Neural progenitor cell (in vitro differentiated cells): Measurements from ENCODE around the gene ELOF1. TPM values are rescaled to one million over a fixed set of nuclear protein-coding genes. Genes with fewer than 3 reads are reported as not detected.
"Not testable (repeated sequence)": the region's sequence is repeated elsewhere in the genome, so short reads cannot be mapped to it uniquely, and the experiment has no call there.

Source experiments
- DNase-seq: peaks from one replicate; pipeline ENCODE4 v3.0.0-alpha.2; 2016; ENCODE audit warnings: low spot score
- H2AFZ ChIP-seq: fragments of 200-600 bp; sonication (generic); replicated peaks from 2 replicates; pipeline ENCODE4 v1.6.1; 2016; ENCODE audit warnings: antibody characterized with exemption
- H3F3A ChIP-seq: fragments of 200-600 bp; sonication (generic); 2 replicates; pipeline ENCODE4 v1.6.1; 2016; ENCODE audit warnings: antibody characterized with exemption, low read depth
- H3K27ac ChIP-seq: fragments of 200-600 bp; sonication (generic); 2 replicates; pipeline ENCODE4 v1.5.1; 2016; ENCODE audit warnings: mild to moderate bottlenecking
- H3K27me3 ChIP-seq: fragments of 200-600 bp; sonication (generic); 2 replicates; pipeline ENCODE4 v1.6.1; 2016; ENCODE audit warnings: mild to moderate bottlenecking, moderate library complexity
- H3K36me3 ChIP-seq: fragments of 200-600 bp; sonication (generic); 2 replicates; pipeline ENCODE4 v1.5.1; 2016
- H3K4me1 ChIP-seq: fragments of 200-600 bp; sonication (generic); 2 replicates; pipeline ENCODE4 v1.6.1; 2016; ENCODE audit warnings: mixed run types
- H3K4me2 ChIP-seq: fragments of 200-600 bp; sonication (generic); 2 replicates; pipeline ENCODE4 v1.6.1; 2016
- H3K4me3 ChIP-seq: fragments of 200-600 bp; sonication (generic); 2 replicates; pipeline ENCODE4 v1.5.1; 2016
- H3K79me2 ChIP-seq: fragments of 200-600 bp; sonication (generic); 2 replicates; pipeline ENCODE4 v1.6.1; 2016; ENCODE audit warnings: low read depth
- H3K9ac ChIP-seq: fragments of 200-600 bp; sonication (generic); 2 replicates; pipeline ENCODE4 v1.6.1; 2016
- H3K9me3 ChIP-seq: fragments of 200-600 bp; sonication (generic); 2 replicates; pipeline ENCODE4 v1.5.1; 2016; ENCODE audit warnings: low read depth
- H4K20me1 ChIP-seq: fragments of 200-600 bp; sonication (generic); 2 replicates; pipeline ENCODE4 v1.6.1; 2016; ENCODE audit warnings: low read depth
- H3K27ac Mint-ChIP-seq: 3 replicates; pipeline ENCODE4 v1.8.0; 2021; ENCODE audit warnings: mixed read lengths
- H3K27me3 Mint-ChIP-seq: 2 replicates; pipeline ENCODE4 v1.8.0; 2022; ENCODE audit warnings: low read depth, mild to moderate bottlenecking, inconsistent platforms, moderate library complexity, mixed read lengths; ENCODE audit not compliant: insufficient read depth
- H3K36me3 Mint-ChIP-seq: 3 replicates; pipeline ENCODE4 v1.8.0; 2021; ENCODE audit warnings: mixed read lengths
- H3K4me1 Mint-ChIP-seq: 3 replicates; pipeline ENCODE4 v1.8.0; 2021; ENCODE audit warnings: mixed read lengths
- H3K4me3 Mint-ChIP-seq: 3 replicates; pipeline ENCODE4 v1.8.0; 2021; ENCODE audit warnings: mild to moderate bottlenecking, moderate library complexity, mixed read lengths
- H3K9me3 Mint-ChIP-seq: 3 replicates; pipeline ENCODE4 v1.8.0; 2020; ENCODE audit warnings: mixed read lengths
- CTCF ChIP-seq: fragments of 200-600 bp; sonication (generic); IDR thresholded peaks from 2 replicates; pipeline ENCODE4 v1.5.1; 2017; ENCODE audit warnings: antibody characterized with exemption, mild to moderate bottlenecking
- EZH2 ChIP-seq: fragments of 200-600 bp; sonication (generic); IDR thresholded peaks from 2 replicates; pipeline ENCODE4 v1.6.1; 2017; ENCODE audit warnings: antibody characterized with exemption, mild to moderate bottlenecking, moderate library complexity
- EZH2phosphoT487 ChIP-seq: fragments of 200-600 bp; sonication (generic); IDR thresholded peaks from 2 replicates; pipeline ENCODE4 v1.6.1; 2017; ENCODE audit warnings: antibody characterized with exemption
- total RNA-seq: library from RNA; depleted of rRNA; stranded (reverse); fragments of >200 nt; gene quantifications from 2 replicates; pipeline ENCODE4 v1.2.3, GENCODE V29; 2015; ENCODE audit warnings: low replicate concordance

The ELOF1 gene
- total RNA-seq, 1 donor from 2014 or later = 26.9 TPM

- Histone ChIP-seq H3F3A (no peaks in the 10 kb centered on the region), H2AFZ (no peak overlapping the region), H3K4me1 (no peaks in the 10 kb centered on the region), H3K4me3 (no peak overlapping the region), H3K9ac (no peak overlapping the region), H3K27me3 (no peaks in the 10 kb centered on the region), H3K4me2 (no peak overlapping the region), H4K20me1 (no peaks in the 10 kb centered on the region), H3K9me3 (no peaks in the 10 kb centered on the region), H3K79me2 (no peaks in the 10 kb centered on the region), H3K27ac (no peak overlapping the region), H3K36me3 (no peaks in the 10 kb centered on the region)
- TF ChIP-seq CTCF = no peak
- TF ChIP-seq EZH2 = no peak
- Mint-ChIP-seq H3K9me3 (no peaks in the 10 kb centered on the region), H3K27ac (peak overlapping the region; percentile 25), H3K4me3 (no peak overlapping the region), H3K36me3 (no peaks in the 10 kb centered on the region), H3K27me3 (peaks cover 2% of the 10 kb centered on the region), H3K4me1 (no peaks in the 10 kb centered on the region)
- DNase-seq = peak; percentile 23
Measured at GRCh38 chr19:11570039-11570462, 11.0 kb upstream of the ELOF1 start.

- H3K27ac ChIP-seq = no peak overlapping the region
Measured at GRCh38 chr19:11566164-11566563, 7.1 kb upstream of the ELOF1 start.

GRCh38 chr19:11565649-11565980, 6.6 kb upstream of the ELOF1 start:
- H2AFZ ChIP-seq, H3K4me1 Mint-ChIP-seq, H3K4me2 ChIP-seq, H3K36me3 ChIP-seq, H3K4me1 ChIP-seq, H3K4me3 Mint-ChIP-seq, H3K9ac ChIP-seq, H3K27me3 ChIP-seq, H3K79me2 ChIP-seq, H3K9me3 Mint-ChIP-seq, H3K27me3 Mint-ChIP-seq, DNase-seq, H3K9me3 ChIP-seq, H3K27ac Mint-ChIP-seq, H3K4me3 ChIP-seq, H4K20me1 ChIP-seq, H3K27ac ChIP-seq, H3K36me3 Mint-ChIP-seq, H3F3A ChIP-seq: not testable (repeated sequence)

More at GRCh38 chr19:11566164-11566563, 7.1 kb upstream of the ELOF1 start:
- Histone ChIP-seq H4K20me1 (no peaks in the 10 kb centered on the region), H3K4me1 (no peaks in the 10 kb centered on the region), H3K9ac (no peak overlapping the region), H3K9me3 (no peaks in the 10 kb centered on the region), H3K79me2 (no peaks in the 10 kb centered on the region), H3K27me3 (no peaks in the 10 kb centered on the region), H2AFZ (no peak overlapping the region), H3F3A (no peaks in the 10 kb centered on the region), H3K36me3 (no peaks in the 10 kb centered on the region), H3K4me3 (no peak overlapping the region), H3K4me2 (no peak overlapping the region)
- Mint-ChIP-seq H3K27ac (no peak overlapping the region), H3K9me3 (no peaks in the 10 kb centered on the region), H3K27me3 (peaks cover 2% of the 10 kb centered on the region), H3K4me1 (no peaks in the 10 kb centered on the region), H3K36me3 (no peaks in the 10 kb centered on the region), H3K4me3 (no peak overlapping the region)
- TF ChIP-seq CTCF (no peak), EZH2phosphoT487 (no peak), EZH2 (no peak)
- no peak for DNase-seq

- not testable (repeated sequence) for H3K79me2 ChIP-seq, H4K20me1 ChIP-seq, H3K4me3 Mint-ChIP-seq, H3K27me3 Mint-ChIP-seq, H3K9ac ChIP-seq, H3K4me1 ChIP-seq, DNase-seq, H3K27ac Mint-ChIP-seq, H2AFZ ChIP-seq, H3F3A ChIP-seq, H3K4me2 ChIP-seq, H3K36me3 ChIP-seq, H3K27ac ChIP-seq, H3K9me3 ChIP-seq, H3K36me3 Mint-ChIP-seq, H3K4me3 ChIP-seq, H3K27me3 ChIP-seq, H3K9me3 Mint-ChIP-seq
- peaks cover 10% of the 10 kb centered on the region for H3K4me1 Mint-ChIP-seq
Measured at GRCh38 chr19:11564082-11564807, 5.2 kb upstream of the ELOF1 start.
